GM12878 (cell line): ENCODE data around the gene SATB2.

Experiments
- CHD2 ChIP-seq: IDR thresholded peaks from 2 replicates; pipeline ENCODE4 v1.6.1; 2011; ENCODE audit warnings: low read depth, low read length, improper control_type of control experiment, borderline replicate concordance
- EZH2 ChIP-seq: IDR thresholded peaks from 2 replicates; pipeline ENCODE4 v1.6.1; 2012; ENCODE audit warnings: low read depth, mild to moderate bottlenecking, control low read depth, inconsistent platforms, low read length, borderline replicate concordance; ENCODE audit not compliant: control insufficient read depth
- FOS ChIP-seq: IDR thresholded peaks from 3 replicates; pipeline ENCODE4 v1.6.1; 2011; ENCODE audit warnings: borderline replicate concordance; ENCODE audit not compliant: insufficient read length; ENCODE audit errors: extremely low read depth
- FOXM1 ChIP-seq: IDR thresholded peaks from 2 replicates; pipeline ENCODE4 v1.6.1; 2012; ENCODE audit warnings: low read depth, mild to moderate bottlenecking, inconsistent platforms, low read length, moderate library complexity
- NR2C1 ChIP-seq: fragments of 450-650 bp; IDR thresholded peaks from 2 replicates; pipeline ENCODE4 v1.6.1; 2017; ENCODE audit warnings: antibody characterized with exemption, mild to moderate bottlenecking, moderate library complexity
- RELA ChIP-seq: fragments of 450-650 bp; IDR thresholded peaks from 2 replicates; pipeline ENCODE4 v1.8.0; 2014; ENCODE audit warnings: borderline replicate concordance; ENCODE audit not compliant: partially characterized antibody
- SP1 ChIP-seq: IDR thresholded peaks from one replicate; pipeline ENCODE4 v1.6.1; 2011; ENCODE audit warnings: low read depth, low read length
- ZZZ3 ChIP-seq: IDR thresholded peaks from 2 replicates; pipeline ENCODE4 v1.6.1; 2011; ENCODE audit warnings: low read depth; ENCODE audit not compliant: control insufficient read depth, insufficient read length
- TF ChIP-seq, protein P1 (sequence below): IDR thresholded peaks from 2 replicates; pipeline ENCODE4 v1.6.1; 2012; ENCODE audit warnings: mild to moderate bottlenecking, low read depth, low read length
- TF ChIP-seq, protein P2 (sequence below), 3 experiments: IDR thresholded peaks in 2 of 3; conservative IDR thresholded peaks in 1 of 3; 2 replicates each; pipeline ENCODE4 v1.5.1; 2011; ENCODE audit warnings: low read depth in 3 of 3, low read length in 3 of 3, mild to moderate bottlenecking in 3 of 3, control low read depth in 2 of 3, moderate library complexity in 2 of 3, inconsistent platforms in 1 of 3, mixed read lengths in 1 of 3; ENCODE audit not compliant: control insufficient read depth in 2 of 3, insufficient read depth in 1 of 3; ENCODE audit errors: extremely low read depth in 1 of 3

DNA sequence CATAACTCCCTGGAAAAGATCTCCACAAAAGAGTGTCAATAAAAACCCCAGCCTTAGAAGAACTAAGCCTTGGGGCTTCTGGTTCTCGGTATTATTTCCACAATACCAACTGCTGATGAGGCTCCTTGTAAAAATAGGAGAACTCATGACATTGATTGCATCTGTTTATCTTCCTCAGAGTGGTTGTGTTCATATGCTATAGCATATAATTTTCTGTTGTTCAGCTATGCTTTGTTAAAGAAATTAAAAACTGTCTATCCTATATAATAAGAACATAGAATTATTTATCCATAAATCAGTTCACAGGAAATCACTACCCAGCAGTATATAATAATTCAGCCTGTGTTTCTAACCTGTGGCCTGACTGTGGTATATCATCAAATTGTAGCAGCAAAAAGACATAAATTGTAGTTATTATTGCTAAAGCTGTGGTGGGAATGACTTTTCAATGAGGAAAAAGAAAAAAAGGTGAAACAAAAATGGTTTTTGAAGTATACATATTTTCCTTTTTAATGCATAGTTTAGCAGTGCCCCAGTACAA, 68.9 kb downstream of the SATB2 start:
- TF ChIP-seq FOS (no peak), SP1 (no peak), CHD2 (no peak), NR2C1 (no peak), RELA (no peak), FOXM1 (no peak), EZH2 (no peak), ZZZ3 (no peak)
- TF ChIP-seq, protein P1, sequence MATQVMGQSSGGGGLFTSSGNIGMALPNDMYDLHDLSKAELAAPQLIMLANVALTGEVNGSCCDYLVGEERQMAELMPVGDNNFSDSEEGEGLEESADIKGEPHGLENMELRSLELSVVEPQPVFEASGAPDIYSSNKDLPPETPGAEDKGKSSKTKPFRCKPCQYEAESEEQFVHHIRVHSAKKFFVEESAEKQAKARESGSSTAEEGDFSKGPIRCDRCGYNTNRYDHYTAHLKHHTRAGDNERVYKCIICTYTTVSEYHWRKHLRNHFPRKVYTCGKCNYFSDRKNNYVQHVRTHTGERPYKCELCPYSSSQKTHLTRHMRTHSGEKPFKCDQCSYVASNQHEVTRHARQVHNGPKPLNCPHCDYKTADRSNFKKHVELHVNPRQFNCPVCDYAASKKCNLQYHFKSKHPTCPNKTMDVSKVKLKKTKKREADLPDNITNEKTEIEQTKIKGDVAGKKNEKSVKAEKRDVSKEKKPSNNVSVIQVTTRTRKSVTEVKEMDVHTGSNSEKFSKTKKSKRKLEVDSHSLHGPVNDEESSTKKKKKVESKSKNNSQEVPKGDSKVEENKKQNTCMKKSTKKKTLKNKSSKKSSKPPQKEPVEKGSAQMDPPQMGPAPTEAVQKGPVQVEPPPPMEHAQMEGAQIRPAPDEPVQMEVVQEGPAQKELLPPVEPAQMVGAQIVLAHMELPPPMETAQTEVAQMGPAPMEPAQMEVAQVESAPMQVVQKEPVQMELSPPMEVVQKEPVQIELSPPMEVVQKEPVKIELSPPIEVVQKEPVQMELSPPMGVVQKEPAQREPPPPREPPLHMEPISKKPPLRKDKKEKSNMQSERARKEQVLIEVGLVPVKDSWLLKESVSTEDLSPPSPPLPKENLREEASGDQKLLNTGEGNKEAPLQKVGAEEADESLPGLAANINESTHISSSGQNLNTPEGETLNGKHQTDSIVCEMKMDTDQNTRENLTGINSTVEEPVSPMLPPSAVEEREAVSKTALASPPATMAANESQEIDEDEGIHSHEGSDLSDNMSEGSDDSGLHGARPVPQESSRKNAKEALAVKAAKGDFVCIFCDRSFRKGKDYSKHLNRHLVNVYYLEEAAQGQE, result no peak
- TF ChIP-seq, protein P2, sequence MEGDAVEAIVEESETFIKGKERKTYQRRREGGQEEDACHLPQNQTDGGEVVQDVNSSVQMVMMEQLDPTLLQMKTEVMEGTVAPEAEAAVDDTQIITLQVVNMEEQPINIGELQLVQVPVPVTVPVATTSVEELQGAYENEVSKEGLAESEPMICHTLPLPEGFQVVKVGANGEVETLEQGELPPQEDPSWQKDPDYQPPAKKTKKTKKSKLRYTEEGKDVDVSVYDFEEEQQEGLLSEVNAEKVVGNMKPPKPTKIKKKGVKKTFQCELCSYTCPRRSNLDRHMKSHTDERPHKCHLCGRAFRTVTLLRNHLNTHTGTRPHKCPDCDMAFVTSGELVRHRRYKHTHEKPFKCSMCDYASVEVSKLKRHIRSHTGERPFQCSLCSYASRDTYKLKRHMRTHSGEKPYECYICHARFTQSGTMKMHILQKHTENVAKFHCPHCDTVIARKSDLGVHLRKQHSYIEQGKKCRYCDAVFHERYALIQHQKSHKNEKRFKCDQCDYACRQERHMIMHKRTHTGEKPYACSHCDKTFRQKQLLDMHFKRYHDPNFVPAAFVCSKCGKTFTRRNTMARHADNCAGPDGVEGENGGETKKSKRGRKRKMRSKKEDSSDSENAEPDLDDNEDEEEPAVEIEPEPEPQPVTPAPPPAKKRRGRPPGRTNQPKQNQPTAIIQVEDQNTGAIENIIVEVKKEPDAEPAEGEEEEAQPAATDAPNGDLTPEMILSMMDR (IDR thresholded peaks at IDR 0.05 in 2 of 3, conservative IDR thresholded peaks at IDR 0.05 in 1 of 3; ENCODE audit: control insufficient read depth in 2 of 3, extremely low read depth in 1 of 3, insufficient read depth in 1 of 3, low read depth in 3 of 3, low read length in 3 of 3), result no peak
